Stimulated activated naive B cell treated with anti-CD40 and anti-IgM and Interleukin-4, amounts not matched to agents 10 μg/mL and 1 μg/mL and 100 μg/mL, for 72 hours (primary cell): ENCODE measurements around the gene ANKFY1.

ENCODE experiments used
- ATAC-seq, 2 donors: fragments of 150-1000 bp; cut with Tn5 transposase; replicated peaks; 2 replicates each; pipeline ENCODE4 v1.10.0; 2021; ENCODE audit warnings: moderate library complexity in 1 of 2
- DNase-seq: peaks from one replicate; pipeline ENCODE4 v3.0.0; 2021
- H3K27ac Mint-ChIP-seq: one replicate; pipeline ENCODE4 v1.8.0; 2022; ENCODE audit warnings: mild to moderate bottlenecking, mixed read lengths
- H3K27me3 Mint-ChIP-seq, 2 donors: one replicate each; pipeline ENCODE4 v1.8.0; 2022; ENCODE audit warnings: mixed read lengths in 2 of 2
- H3K36me3 Mint-ChIP-seq, 2 donors: one replicate each; pipeline ENCODE4 v1.8.0; 2022; ENCODE audit warnings: mixed read lengths in 2 of 2, mild to moderate bottlenecking in 1 of 2
- H3K4me1 Mint-ChIP-seq, 2 donors: one replicate each; pipeline ENCODE4 v1.8.0; 2022; ENCODE audit warnings: mixed read lengths in 2 of 2, mild to moderate bottlenecking in 1 of 2
- H3K4me3 Mint-ChIP-seq, 2 donors: one replicate each; pipeline ENCODE4 v1.8.0; 2022; ENCODE audit warnings: mild to moderate bottlenecking in 2 of 2, mixed read lengths in 2 of 2, moderate library complexity in 1 of 2
- H3K9me3 Mint-ChIP-seq, 2 donors: one replicate each; pipeline ENCODE4 v1.8.0; 2022; ENCODE audit warnings: mixed read lengths in 2 of 2, mild to moderate bottlenecking in 1 of 2

Gene ANKFY1

GRCh38 chr17:4157618-4158333 lies 106.0 kb downstream of the ANKFY1 start:
- ATAC-seq (no peak), DNase-seq (no peak)
- Mint-ChIP-seq H3K4me3 (no peak overlapping the region), H3K9me3 (no peaks in the 10 kb centered on the region), H3K4me1 (peaks cover 3 to 4% of the 10 kb centered on the region in 2 donors), H3K36me3 (peaks cover 11 to 26% of the 10 kb centered on the region in 2 donors), H3K27ac (no peak overlapping the region), H3K27me3 (no peaks in the 10 kb centered on the region)

DNA sequence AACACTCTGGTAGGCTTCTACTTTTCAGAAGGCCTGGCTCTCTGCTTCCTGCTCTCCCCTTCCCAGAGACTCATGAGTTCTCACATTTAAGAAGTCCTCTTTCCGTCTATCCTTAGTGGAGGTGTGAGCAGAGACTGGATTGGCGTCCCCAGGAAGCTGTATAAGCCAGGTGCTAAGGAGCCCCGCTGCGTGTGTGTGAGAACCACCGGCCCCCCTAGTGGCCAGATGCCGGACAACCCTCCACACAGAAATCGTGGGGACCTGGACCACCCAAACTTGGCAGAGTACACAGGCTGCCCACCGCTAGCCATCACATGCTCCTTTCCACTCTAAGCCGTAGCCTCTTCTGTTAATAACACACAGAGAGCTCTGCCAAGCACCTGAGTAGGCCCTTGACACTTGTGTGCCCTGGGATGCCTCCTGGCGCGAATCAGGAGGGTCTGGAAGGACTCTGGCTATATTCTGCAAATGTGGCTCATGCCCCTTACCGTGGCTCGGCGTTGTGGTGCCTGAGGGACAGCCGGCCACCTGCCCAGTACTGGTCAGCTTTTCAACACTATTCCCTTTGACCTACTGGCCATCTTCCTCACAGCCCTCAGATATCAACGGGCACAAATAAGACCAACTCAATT lies 106.9 kb downstream of the ANKFY1 start:
- ATAC-seq: no peak
- no peaks in the 10 kb centered on the region for H3K4me1 Mint-ChIP-seq
- no peaks in the 10 kb centered on the region for H3K27me3 Mint-ChIP-seq
- H3K4me3 Mint-ChIP-seq: no peak overlapping the region
- DNase-seq: no peak
- H3K36me3 Mint-ChIP-seq: peaks cover 11 to 26% of the 10 kb centered on the region in 2 donors
- H3K9me3 Mint-ChIP-seq: no peaks in the 10 kb centered on the region
- H3K27ac Mint-ChIP-seq: no peak overlapping the region

DNA sequence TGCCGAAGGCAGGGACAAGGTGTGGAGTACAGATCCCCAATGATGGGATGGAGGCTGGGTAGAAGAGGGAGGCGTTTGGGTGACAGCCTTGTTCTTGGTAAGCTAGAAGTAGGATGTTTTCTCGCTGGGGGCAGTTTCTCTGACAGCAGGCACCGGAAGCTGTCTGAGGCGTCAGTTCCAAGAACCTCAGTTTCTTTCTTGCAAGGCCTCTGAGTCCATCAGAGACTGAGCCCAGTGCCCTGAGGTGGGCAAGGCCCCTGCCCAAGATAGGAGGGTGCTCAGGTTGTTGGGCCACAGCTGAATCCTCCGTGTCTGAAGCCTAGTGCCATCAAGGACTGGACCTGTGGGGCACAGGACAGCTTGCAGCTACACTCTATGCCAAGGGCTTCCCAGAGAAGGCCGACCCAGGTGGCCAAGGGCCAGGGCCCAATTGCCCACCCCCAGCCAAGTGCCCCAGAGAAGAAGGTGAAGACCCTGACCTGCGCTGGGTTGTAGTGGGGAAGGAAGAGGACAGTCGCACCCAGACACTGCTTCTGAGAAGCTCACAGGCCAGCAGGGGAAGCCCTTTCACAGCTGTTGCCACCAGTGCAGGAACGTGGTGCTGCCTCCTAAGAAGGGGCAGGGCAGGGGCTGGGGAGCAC lies 107.7 kb downstream of the ANKFY1 start:
- no peaks in the 10 kb centered on the region for H3K9me3 Mint-ChIP-seq
- ATAC-seq (no peak), DNase-seq (no peak)
- no peaks in the 10 kb centered on the region for H3K4me1 Mint-ChIP-seq
- H3K27me3 Mint-ChIP-seq: no peaks in the 10 kb centered on the region
- peaks cover 11 to 26% of the 10 kb centered on the region in 2 donors for H3K36me3 Mint-ChIP-seq
- H3K4me3 Mint-ChIP-seq: no peak overlapping the region
- H3K27ac Mint-ChIP-seq: no peak overlapping the region

DNA sequence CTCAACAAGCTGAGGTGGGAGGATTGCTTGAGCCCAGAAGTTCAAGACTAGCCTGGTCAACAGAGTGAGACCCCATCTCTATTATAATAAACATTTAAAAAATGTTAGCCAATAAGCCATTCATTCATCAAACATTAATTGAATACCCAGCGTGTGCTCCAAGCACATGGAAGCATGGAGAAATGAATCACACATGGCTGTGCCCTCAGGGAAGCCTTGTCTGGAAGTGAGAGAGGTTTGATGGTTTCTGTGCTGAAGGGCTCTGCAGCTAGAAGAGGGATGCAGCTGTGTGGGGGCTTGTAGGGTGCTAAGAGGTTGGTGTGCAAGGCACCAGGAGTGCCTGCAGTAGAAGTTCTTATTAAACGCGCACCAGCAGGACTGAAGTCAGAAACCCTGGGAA lies 109.6 kb downstream of the ANKFY1 start:
- Mint-ChIP-seq H3K4me1 (peaks cover 0 to under 1% of the 10 kb centered on the region in 2 donors), H3K27ac (no peak overlapping the region), H3K27me3 (no peaks in the 10 kb centered on the region), H3K4me3 (no peak overlapping the region), H3K9me3 (no peaks in the 10 kb centered on the region), H3K36me3 (peaks cover 9 to 17% of the 10 kb centered on the region in 2 donors)
- ATAC-seq: no peak
- DNase-seq: no peak

DNA sequence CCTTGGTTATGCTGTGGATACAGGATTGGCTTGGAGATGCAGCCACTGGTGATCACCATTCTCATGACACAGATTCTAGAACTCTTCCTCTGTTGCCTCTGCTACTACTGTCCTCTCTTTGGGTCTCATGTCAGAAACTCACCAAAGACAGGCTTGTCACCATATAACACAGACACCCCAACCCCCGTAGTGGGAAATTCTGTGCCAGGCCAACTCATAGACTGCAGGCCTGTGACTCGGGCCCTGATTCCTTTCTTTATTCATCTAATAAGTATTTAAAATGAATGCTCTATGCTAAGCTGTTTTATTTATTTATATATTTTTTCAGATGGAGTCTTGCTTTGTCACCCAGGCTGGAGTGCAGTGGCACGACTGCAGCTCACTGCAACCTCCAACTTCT lies 111.3 kb downstream of the ANKFY1 start:
- no peak for DNase-seq
- no peak overlapping the region for H3K27ac Mint-ChIP-seq
- no peak for ATAC-seq
- no peaks in the 10 kb centered on the region for H3K27me3 Mint-ChIP-seq
- H3K4me3 Mint-ChIP-seq: no peak overlapping the region
- H3K36me3 Mint-ChIP-seq: peaks cover 7 to 10% of the 10 kb centered on the region in 2 donors
- H3K4me1 Mint-ChIP-seq: peaks cover 0 to 2% of the 10 kb centered on the region in 2 donors
- no peaks in the 10 kb centered on the region for H3K9me3 Mint-ChIP-seq

DNA sequence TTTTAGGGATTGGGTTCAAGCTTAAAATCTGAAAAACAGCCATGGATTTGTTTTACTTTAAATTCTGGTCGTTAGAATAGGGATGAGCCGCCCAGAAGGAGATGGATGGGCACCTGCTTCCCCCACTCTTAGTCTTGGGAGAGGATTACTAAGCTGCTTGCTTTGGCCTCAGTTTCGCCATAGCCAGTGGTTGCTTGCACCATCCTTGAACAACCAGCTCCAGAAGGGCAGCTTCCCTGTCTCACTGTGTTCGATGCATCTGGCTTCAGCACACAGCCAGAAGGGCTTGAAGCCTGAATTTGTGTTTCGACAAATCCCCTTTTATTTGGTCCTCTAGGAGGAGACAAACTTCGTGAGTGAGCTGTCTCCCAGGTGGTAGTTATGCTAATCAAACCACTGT lies 113.7 kb downstream of the ANKFY1 start:
- H3K4me1 Mint-ChIP-seq: peaks cover 0 to 2% of the 10 kb centered on the region in 2 donors
- no peak for DNase-seq
- no peak for ATAC-seq

GRCh38 chr17:4148611-4149308 lies 115.0 kb downstream of the ANKFY1 start:
- peaks cover 6 to 11% of the 10 kb centered on the region in 2 donors for H3K4me1 Mint-ChIP-seq
- DNase-seq (no peak), ATAC-seq (no peak)
- H3K27ac Mint-ChIP-seq: no peak overlapping the region
- peaks cover 6 to 10% of the 10 kb centered on the region in 2 donors for H3K36me3 Mint-ChIP-seq
- no peaks in the 10 kb centered on the region for H3K9me3 Mint-ChIP-seq
- no peak overlapping the region for H3K4me3 Mint-ChIP-seq
- H3K27me3 Mint-ChIP-seq: no peaks in the 10 kb centered on the region

More for the DNA sequence above, 113.7 kb downstream of the ANKFY1 start:
- Mint-ChIP-seq H3K36me3 (peaks cover 6 to 10% of the 10 kb centered on the region in 2 donors), H3K9me3 (no peaks in the 10 kb centered on the region), H3K27ac (no peak overlapping the region), H3K27me3 (no peaks in the 10 kb centered on the region), H3K4me3 (no peak overlapping the region)

DNA sequence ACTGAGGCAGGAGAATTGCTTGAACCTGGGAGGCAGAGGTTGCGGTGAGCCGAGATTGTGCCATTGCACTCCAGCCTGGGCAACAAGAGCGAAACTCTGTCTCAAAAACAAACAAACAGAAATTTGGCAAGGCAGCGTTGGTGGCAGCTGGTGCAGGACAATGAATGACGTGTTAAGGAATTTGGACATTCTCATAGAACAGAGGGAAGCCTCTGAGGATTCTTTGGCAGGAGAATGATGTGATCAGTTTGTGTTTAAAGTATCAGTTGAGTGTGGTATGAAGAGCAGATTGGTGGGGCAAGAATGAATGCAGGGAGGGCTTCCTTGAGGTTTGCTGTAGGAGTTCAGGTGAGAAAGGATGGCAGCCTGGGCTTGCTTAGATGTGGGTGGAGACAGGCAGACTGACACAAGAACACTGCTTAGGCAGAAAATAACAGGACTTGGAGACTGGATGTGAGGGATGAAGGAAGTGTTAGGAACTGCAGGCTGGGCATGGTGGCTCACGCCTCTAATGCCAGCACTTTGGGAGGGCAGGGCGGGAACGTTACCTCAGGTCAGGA lies 115.9 kb downstream of the ANKFY1 start:
- Mint-ChIP-seq H3K36me3 (peaks cover 0 to 4% of the 10 kb centered on the region in 2 donors), H3K27ac (no peak overlapping the region), H3K4me3 (no peak overlapping the region), H3K9me3 (no peaks in the 10 kb centered on the region), H3K27me3 (no peaks in the 10 kb centered on the region), H3K4me1 (peaks cover 6 to 11% of the 10 kb centered on the region in 2 donors)
- DNase-seq (no peak), ATAC-seq (no peak)

DNA sequence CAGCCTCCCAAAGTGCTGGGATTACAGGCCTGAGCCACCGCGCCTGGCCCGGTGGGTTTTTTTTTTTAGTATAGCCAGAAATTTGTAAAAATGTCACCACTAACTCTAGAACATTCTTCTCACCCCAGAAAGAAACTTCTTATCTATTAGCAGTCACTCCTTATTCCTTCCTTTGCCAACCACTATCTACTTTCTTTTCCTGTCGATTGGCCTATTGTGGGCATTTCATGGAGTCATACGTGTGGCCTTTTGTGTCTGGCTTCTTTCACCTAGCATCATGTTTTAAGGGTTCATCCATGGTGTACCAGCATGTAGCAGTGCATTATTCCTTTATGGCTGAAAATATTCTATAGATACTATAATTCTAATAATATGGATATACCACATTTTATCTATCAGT lies 117.1 kb downstream of the ANKFY1 start:
- no peak overlapping the region for H3K27ac Mint-ChIP-seq
- H3K36me3 Mint-ChIP-seq: peaks cover 0 to 7% of the 10 kb centered on the region in 2 donors
- peaks cover 9 to 18% of the 10 kb centered on the region in 2 donors for H3K4me1 Mint-ChIP-seq
- ATAC-seq (no peak), DNase-seq (no peak)
- H3K4me3 Mint-ChIP-seq: no peak overlapping the region
- no peaks in the 10 kb centered on the region for H3K9me3 Mint-ChIP-seq
- H3K27me3 Mint-ChIP-seq: no peaks in the 10 kb centered on the region

DNA sequence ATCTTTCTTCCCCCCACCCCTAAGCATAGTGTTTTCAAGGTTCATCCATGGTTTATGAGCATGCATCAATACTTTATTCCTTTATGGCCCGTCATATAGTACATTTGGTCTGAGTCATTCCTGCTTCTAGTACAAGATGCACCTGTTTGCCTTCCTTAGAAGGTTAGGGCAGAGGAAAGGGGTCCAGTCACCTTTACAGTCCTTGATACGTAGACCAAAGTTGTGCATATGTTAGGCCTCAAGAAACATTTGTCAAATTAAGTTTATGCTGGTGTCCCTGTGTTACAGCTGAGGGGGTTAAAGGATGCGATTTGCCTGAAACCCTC lies 119.4 kb downstream of the ANKFY1 start:
- peak overlapping the region; percentile 97 to 98 for H3K4me3 Mint-ChIP-seq
- no peaks in the 10 kb centered on the region for H3K27me3 Mint-ChIP-seq
- no peaks in the 10 kb centered on the region for H3K9me3 Mint-ChIP-seq
- peaks cover 24 to 40% of the 10 kb centered on the region in 2 donors for H3K4me1 Mint-ChIP-seq
- ATAC-seq (no peak), DNase-seq (no peak)
- peaks cover 7 to 13% of the 10 kb centered on the region in 2 donors for H3K36me3 Mint-ChIP-seq
- peak overlapping the region; percentile 100 for H3K27ac Mint-ChIP-seq

DNA sequence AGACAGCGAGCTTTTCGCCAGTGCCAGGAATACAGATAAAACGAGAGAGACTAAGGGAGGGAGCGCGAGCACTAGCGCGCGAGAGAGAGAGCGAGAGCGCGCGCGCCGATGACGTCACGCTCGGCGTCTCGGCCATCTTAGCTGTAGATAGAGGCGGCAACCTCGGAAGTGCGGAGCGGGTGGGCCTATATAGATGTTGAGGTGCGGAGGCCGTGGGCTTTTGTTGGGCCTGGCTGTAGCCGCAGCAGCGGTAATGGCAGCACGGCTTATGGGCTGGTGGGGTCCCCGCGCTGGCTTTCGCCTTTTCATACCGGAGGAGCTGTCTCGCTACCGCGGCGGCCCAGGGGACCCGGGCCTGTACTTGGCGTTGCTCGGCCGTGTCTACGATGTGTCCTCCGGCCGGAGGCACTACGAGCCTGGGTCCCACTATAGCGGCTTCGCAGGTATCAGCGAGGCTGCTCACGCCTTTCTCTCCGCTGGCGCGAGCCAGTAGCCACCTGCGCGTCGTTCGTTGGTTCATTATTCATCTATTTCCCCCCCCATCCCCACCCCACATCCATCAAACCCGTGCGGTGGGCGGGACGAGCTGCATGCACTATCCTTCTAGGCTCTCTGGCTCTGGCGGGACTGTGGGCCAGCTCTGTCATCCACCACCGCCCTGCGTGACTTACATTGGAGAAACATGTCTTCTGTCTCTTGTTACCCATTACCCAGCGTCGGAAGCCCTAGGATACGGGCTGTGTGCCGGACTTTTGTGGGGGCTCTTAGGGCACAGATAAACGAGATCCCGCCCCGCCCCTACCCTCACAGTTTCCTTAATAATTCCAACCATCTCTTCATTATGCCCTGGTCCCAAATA lies 120.0 kb downstream of the ANKFY1 start:
- Mint-ChIP-seq H3K4me3 (peak overlapping the region; percentile 97 to 98), H3K27ac (peak overlapping the region; percentile 100)

GRCh38 chr17:4142107-4142900 lies 121.5 kb downstream of the ANKFY1 start:
- ATAC-seq: peak; percentile 6 to 10
- no peaks in the 10 kb centered on the region for H3K9me3 Mint-ChIP-seq
- H3K4me1 Mint-ChIP-seq: peaks cover 27 to 48% of the 10 kb centered on the region in 2 donors
- H3K27ac Mint-ChIP-seq: peak overlapping the region; percentile 100
- H3K4me3 Mint-ChIP-seq: peak overlapping the region; percentile 97 to 98
- DNase-seq: no peak
- no peaks in the 10 kb centered on the region for H3K27me3 Mint-ChIP-seq
- peaks cover 10 to 17% of the 10 kb centered on the region in 2 donors for H3K36me3 Mint-ChIP-seq

More for the DNA sequence above, 120.0 kb downstream of the ANKFY1 start:
- ATAC-seq (peak; percentile 81 to 83), DNase-seq (peak; percentile 84)
- no peaks in the 10 kb centered on the region for H3K9me3 Mint-ChIP-seq
- H3K4me1 Mint-ChIP-seq: peaks cover 22 to 40% of the 10 kb centered on the region in 2 donors
- H3K27me3 Mint-ChIP-seq: no peaks in the 10 kb centered on the region
- peaks cover 7 to 13% of the 10 kb centered on the region in 2 donors for H3K36me3 Mint-ChIP-seq

DNA sequence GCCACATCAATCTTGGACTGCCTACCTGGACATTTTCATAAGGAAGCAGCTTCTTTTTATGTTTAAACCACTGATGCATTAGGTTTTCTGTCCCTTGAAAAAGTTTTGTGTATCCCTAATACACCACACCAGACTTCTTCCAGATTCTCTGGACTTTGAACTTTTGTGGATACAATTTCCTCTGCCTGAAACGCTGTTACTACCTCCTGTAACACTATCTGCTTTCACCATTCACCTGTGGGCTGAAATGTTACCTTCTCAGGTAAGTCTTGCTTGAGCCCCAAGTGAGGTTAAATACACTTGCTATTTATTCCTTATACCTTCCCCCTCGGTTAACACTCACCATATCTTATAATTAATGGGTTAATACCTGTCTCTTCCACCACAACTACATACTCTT lies 123.7 kb downstream of the ANKFY1 start:
- ATAC-seq (no peak), DNase-seq (no peak)
- H3K27ac Mint-ChIP-seq: peak overlapping the region; percentile 75
- peaks cover 34 to 58% of the 10 kb centered on the region in 2 donors for H3K4me1 Mint-ChIP-seq
- H3K36me3 Mint-ChIP-seq: peaks cover 10 to 24% of the 10 kb centered on the region in 2 donors
- no peaks in the 10 kb centered on the region for H3K27me3 Mint-ChIP-seq
- no peaks in the 10 kb centered on the region for H3K9me3 Mint-ChIP-seq
- H3K4me3 Mint-ChIP-seq: no peak overlapping the region
